GM18508 (cell line): ENCODE data around the gene TUBB3.
"Not testable (repeated sequence)": the region's sequence is repeated elsewhere in the genome, so short reads cannot be mapped to it uniquely, and the experiment has no call there.

Source experiments
- ATAC-seq: cut with Tn5 transposase; IDR thresholded peaks from one replicate; pipeline ENCODE4 v1.9.1; 2021; ENCODE audit warnings: moderate number of reproducible peaks; ENCODE audit not compliant: insufficient read depth, unreplicated experiment

The TUBB3 gene

GRCh38 chr16:89935620-89936019, 12.5 kb downstream of the TUBB3 start:
- ATAC-seq = not testable (repeated sequence)

- ATAC-seq = no peak
Measured at GRCh38 chr16:89936034-89936433, 12.9 kb downstream of the TUBB3 start.

GRCh38 chr16:89936508-89936907, 13.4 kb downstream of the TUBB3 start:
- no peak for ATAC-seq

- ATAC-seq = no peak
Measured at GRCh38 chr16:89936981-89937380, 13.8 kb downstream of the TUBB3 start.

GRCh38 chr16:89938175-89938885, 15.2 kb downstream of the TUBB3 start:
- ATAC-seq = no peak

- no peak for ATAC-seq
Measured at GRCh38 chr16:89944773-89945172, 21.6 kb downstream of the TUBB3 start.

GRCh38 chr16:89945654-89946053, 22.5 kb downstream of the TUBB3 start:
- ATAC-seq = no peak

GRCh38 chr16:89946515-89946914, 23.4 kb downstream of the TUBB3 start:
- no peak for ATAC-seq

- no peak for ATAC-seq
Measured at GRCh38 chr16:89949121-89949742, 26.1 kb downstream of the TUBB3 start.

- no peak for ATAC-seq
Measured at GRCh38 chr16:89949756-89950155, 26.6 kb downstream of the TUBB3 start.

GRCh38 chr16:89951509-89951908, 28.4 kb downstream of the TUBB3 start:
- ATAC-seq = no peak

GRCh38 chr16:89952049-89952448, 28.9 kb downstream of the TUBB3 start:
- ATAC-seq = no peak

GRCh38 chr16:89952551-89952950, 29.4 kb downstream of the TUBB3 start:
- ATAC-seq = no peak

- ATAC-seq = no peak
Measured at GRCh38 chr16:89953671-89954406, 30.7 kb downstream of the TUBB3 start.

- ATAC-seq = no peak
Measured at GRCh38 chr16:89954462-89954861, 31.3 kb downstream of the TUBB3 start.

GRCh38 chr16:89955001-89955685, 32.0 kb downstream of the TUBB3 start:
- no peak for ATAC-seq

GRCh38 chr16:89956505-89957215, 33.5 kb downstream of the TUBB3 start:
- no peak for ATAC-seq

- ATAC-seq = no peak
Measured at GRCh38 chr16:89957216-89957785, 34.2 kb downstream of the TUBB3 start.

GRCh38 chr16:89958068-89958467, 34.9 kb downstream of the TUBB3 start:
- ATAC-seq = no peak

- ATAC-seq = no peak
Measured at GRCh38 chr16:89958596-89958995, 35.5 kb downstream of the TUBB3 start.
